ENCODE measurements around the gene PLEK.

DNA sequence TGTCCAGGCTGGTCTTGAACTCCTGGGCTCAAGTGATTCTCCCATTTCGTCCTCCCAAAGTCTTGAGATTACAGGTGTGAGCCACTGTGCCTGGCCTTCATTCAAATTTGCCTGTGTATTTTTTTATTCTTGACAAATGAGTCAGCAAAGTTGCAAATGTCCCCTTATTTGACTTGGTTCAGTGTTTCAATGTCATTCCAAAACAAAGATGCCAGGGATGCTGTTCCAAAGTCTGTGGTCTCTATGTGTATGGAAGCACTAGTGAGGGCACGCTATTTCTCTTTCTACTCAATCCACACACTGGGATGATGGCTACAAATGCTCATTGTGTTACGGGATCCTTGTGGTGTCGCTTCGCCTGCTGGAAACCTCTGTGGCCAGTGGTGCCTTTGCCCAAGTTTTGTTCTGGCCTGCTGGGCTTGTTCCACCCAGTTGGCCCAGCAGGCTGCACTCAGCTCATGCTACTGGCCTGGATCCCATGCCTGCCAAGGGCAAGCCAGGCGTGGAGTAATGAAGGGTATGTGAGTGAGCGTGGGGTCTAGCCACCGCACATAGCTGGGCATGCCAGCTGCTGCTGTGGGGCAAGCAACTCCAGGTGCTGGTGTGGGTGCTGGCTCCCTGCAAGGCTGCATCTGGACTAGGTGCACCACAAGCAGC is 66.4 kb downstream of the PLEK start:
- TF ChIP-seq, protein P1, sequence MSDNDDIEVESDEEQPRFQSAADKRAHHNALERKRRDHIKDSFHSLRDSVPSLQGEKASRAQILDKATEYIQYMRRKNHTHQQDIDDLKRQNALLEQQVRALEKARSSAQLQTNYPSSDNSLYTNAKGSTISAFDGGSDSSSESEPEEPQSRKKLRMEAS (IDR thresholded peaks at IDR 0.05; ENCODE audit: insufficient read depth, insufficient read length), result no peak
- TF ChIP-seq, protein P2, sequence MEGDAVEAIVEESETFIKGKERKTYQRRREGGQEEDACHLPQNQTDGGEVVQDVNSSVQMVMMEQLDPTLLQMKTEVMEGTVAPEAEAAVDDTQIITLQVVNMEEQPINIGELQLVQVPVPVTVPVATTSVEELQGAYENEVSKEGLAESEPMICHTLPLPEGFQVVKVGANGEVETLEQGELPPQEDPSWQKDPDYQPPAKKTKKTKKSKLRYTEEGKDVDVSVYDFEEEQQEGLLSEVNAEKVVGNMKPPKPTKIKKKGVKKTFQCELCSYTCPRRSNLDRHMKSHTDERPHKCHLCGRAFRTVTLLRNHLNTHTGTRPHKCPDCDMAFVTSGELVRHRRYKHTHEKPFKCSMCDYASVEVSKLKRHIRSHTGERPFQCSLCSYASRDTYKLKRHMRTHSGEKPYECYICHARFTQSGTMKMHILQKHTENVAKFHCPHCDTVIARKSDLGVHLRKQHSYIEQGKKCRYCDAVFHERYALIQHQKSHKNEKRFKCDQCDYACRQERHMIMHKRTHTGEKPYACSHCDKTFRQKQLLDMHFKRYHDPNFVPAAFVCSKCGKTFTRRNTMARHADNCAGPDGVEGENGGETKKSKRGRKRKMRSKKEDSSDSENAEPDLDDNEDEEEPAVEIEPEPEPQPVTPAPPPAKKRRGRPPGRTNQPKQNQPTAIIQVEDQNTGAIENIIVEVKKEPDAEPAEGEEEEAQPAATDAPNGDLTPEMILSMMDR (IDR thresholded peaks at IDR 0.05; ENCODE audit: extremely low read depth in 1 of 2, insufficient read depth in 1 of 2, low read depth in 1 of 2, low read length in 2 of 2), result no peak
- no peak for TF ChIP-seq JUN (IDR thresholded peaks at IDR 0.05; ENCODE audit: borderline replicate concordance, insufficient read depth, insufficient read length, low read depth)
- TF ChIP-seq POLR2A (IDR thresholded peaks at IDR 0.05; ENCODE audit: low read depth, low read length), result no peak
